GM13977 (cell line): Measurements from ENCODE around the gene SLC35E1.
A peak's percentile ranks its signal among the peaks of the same experiment; 100 is the strongest.

Experiments used
- DNase-seq: peaks from one replicate; pipeline ENCODE4 v3.0.0; 2012; ENCODE audit warnings: low spot score
- in situ Hi-C: fragments of 300-500 bp; cut with MboI; formaldehyde crosslinking; loops from one replicate; pipeline ENCODE4 v1.12.0; 2022; ENCODE audit warnings: low sequenced_read_pairs, low pct_unique_long_range_greater_than_20kb, mixed read lengths, inconsistent platforms; ENCODE audit not compliant: unreplicated experiment
- TF ChIP-seq, protein P1 (sequence below): IDR thresholded peaks from 2 replicates; pipeline ENCODE4 v1.5.1; 2012; ENCODE audit warnings: mild to moderate bottlenecking, control low read depth; ENCODE audit not compliant: insufficient read depth; ENCODE audit errors: extremely low read depth, missing control alignments

The SLC35E1 gene

DNA sequence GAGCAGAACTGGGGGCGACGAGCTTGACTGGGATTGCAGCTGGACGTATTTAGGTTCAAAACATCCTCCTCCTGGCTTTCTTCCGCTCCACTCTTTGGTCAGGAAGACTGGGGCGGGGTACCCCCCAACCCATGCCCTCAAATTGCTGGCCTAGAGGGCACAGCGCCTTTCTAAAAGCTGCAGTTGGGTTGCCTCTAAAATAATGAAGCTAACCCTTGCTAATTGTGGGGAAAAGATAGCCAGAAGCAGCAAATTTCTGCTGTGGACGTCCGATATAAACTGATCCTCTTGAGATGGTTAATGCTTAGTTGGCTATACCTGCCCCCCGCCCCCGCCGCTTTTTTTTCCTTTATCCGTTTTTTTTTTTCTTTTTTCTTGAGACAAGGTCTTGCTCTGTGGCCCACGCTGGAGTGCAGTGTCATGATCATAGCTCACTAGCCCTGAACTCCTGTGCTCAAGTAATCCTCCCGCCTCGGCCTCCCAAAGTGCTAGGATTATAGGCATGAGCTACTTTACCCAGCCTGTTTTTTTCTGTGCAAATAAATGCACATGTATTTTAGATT, 29.2 kb downstream of the SLC35E1 start:
- TF ChIP-seq, protein P1, sequence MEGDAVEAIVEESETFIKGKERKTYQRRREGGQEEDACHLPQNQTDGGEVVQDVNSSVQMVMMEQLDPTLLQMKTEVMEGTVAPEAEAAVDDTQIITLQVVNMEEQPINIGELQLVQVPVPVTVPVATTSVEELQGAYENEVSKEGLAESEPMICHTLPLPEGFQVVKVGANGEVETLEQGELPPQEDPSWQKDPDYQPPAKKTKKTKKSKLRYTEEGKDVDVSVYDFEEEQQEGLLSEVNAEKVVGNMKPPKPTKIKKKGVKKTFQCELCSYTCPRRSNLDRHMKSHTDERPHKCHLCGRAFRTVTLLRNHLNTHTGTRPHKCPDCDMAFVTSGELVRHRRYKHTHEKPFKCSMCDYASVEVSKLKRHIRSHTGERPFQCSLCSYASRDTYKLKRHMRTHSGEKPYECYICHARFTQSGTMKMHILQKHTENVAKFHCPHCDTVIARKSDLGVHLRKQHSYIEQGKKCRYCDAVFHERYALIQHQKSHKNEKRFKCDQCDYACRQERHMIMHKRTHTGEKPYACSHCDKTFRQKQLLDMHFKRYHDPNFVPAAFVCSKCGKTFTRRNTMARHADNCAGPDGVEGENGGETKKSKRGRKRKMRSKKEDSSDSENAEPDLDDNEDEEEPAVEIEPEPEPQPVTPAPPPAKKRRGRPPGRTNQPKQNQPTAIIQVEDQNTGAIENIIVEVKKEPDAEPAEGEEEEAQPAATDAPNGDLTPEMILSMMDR, result no peak
- in situ Hi-C loops, result no loop called here
- no peak for DNase-seq

DNA sequence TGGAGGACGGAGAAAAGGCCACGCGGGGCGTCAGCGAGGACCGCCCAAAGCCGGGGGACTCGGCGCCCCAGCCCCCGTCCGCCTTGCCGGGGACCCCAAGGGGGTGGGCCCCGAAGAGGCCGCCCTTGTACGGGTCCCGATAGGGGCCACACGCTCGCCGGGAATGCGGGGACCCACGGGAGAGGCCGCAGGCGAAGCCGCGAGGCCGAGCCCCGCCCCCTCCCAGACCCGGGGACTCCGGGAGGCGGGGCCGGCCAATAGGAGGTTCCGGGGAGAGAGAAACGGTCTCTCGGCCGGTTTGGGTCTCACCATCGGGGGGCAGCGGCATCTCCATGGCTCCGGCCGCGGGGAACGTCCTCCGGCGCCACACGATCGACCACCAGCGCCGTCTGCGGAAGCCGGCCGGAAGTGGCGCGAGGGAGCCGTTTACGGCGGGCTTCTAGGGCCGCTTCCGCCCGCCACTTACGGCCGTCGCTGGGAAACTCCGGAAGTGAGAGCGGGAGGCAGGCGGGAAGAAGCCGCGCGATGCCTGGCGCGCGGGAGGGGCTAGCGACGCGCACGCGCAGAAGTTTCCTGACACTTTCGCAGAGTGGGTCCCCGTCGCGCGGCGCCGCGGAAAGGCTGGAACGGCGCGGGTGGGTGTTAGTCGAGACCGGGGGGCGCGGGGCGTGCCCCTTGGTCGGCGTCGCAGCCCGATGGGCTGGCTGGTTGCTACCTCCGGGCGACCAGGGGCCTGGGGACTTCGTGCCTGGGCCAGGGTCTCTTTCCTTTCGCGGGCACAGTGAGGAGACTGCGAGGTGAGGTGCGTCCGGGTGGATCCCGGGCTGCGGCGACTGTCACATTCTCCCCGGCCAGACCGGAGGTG, 29.9 kb downstream of the SLC35E1 start, which contains the start of gene CHERP:
CHERP (minus strand) TSS at position 393 of the 865 bp plus-strand sequence; CDS start at position 334, 59 bp downstream.
- DNase-seq, result peak; percentile 97
- in situ Hi-C loops, result no loop called here
- TF ChIP-seq, protein P1, result no peak

DNA sequence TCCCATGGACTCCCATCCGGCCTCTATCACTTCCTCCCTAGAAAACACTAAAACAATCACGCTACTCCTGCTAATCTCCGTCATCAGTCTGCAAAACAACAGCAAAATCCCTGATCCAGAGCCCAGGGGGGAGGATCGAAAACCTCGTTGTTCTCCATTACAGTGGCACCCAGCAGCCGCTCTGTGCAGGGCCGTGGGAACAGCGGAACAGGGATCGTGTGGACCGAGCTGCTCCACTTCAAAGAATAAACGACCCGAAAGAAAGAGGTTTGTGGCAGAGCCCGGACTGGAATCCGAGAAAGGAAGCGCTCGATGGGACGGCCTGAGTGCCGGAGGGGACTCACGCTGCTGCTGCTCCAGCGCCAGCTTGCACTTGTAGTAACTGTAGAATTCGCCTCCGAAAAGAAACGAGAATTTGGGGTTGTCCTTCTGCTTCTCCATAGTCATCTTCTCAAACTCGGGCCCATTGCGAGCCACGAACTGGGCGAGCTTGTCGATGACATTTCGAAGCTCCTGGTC, 30.6 kb downstream of the SLC35E1 start:
- TF ChIP-seq, protein P1, result no peak
- in situ Hi-C loops, result no loop called here
- peak; percentile 26 for DNase-seq

DNA sequence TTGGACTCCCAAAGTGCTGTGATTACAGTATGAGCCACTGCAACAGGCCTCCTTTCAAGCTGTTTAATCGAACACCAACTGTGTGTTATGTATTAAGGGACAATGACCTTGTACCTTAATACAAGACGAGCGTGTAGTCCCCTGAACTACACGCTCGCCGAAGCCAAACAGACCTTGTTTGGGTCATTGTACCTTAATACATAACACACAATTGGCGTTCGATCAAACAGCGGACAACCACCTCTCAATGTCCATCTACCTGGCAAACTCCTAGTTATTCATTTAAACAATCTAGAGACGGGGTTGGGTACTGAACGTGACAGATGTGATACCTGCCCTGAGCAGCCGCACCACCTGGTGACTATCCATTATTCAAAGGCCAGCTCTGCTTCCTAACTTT, 31.3 kb downstream of the SLC35E1 start:
- in situ Hi-C loops, result no loop called here
- no peak for DNase-seq
- TF ChIP-seq, protein P1, result no peak

DNA sequence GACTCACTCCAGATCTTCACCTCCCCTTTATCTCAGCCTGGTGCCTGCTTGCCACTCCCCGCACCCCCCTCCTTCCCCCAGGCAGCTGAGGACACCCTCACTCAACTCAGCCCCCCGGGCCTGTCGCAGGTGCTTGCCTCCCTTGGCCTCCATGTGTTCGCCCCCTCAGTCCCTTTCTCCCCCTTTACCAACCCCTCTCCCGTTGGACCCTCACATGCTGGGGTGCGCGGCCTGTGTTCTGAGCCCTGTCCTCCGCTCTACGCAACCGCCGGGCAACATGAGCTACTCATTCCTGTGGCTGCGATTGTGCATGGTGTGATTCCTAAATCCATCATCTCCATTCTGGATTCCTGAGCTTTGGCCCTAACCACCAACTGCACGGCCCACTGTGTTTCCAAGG, 35.1 kb downstream of the SLC35E1 start:
- in situ Hi-C loops, result no loop called here
- DNase-seq, result no peak
- TF ChIP-seq, protein P1, result no peak

DNA sequence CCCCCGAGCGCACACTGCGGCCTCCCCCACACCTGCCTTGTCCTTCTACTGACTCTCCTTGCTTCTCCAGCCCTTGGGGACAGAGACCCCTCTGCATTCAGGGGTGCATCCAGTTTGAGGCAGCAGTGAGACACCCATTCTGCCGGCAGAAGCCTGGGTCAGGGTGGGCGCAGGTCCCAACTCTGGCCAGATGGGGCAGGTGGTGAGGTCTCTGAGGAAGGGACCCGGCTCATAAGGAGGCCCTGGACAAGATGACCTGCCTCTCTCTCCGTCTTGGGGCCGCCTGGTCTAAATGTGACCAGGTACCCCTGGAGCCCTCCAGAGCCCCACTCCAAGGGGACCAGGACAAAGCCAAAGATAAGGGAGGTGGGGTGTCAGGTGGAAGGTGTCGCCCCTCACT, 36.1 kb downstream of the SLC35E1 start:
- in situ Hi-C loops, result no loop called here
- TF ChIP-seq, protein P1, result no peak
- DNase-seq, result no peak
